CD4-positive, alpha-beta memory T cell (primary cell): ENCODE measurements around the gene FZD8. TPM values are rescaled to one million over a fixed set of nuclear protein-coding genes. Genes with fewer than 3 reads are reported as not detected.

Source experiments
- CTCF ChIA-PET: fragments of 350-600 bp; sonication (Branson Sonifier 250); formaldehyde crosslinking; loops from one replicate; lab custom pipeline; 2021; ENCODE audit warnings: inconsistent platforms; ENCODE audit not compliant: partially characterized antibody; lab: Charles Lee
- POLR2A ChIA-PET: fragments of 350-600 bp; sonication (Branson Sonifier 250); formaldehyde crosslinking; loops from one replicate; lab custom pipeline; 2021; ENCODE audit not compliant: partially characterized antibody; lab: Charles Lee
- DNase-seq, 5 donors: peaks; one replicate each; pipeline versions ENCODE4 v3.0.0 to v3.0.0-alpha.2; 2020 to 2022; ENCODE audit warnings: mixed read lengths in 1 of 5
- H3K27ac ChIP-seq: one replicate; pipeline ENCODE4 v1.7.0; 2013; ENCODE audit warnings: low read depth, low read length
- H3K27me3 ChIP-seq: 2 replicates; pipeline ENCODE4 v1.7.0; 2013; ENCODE audit warnings: mild to moderate bottlenecking, low read length, moderate library complexity; ENCODE audit not compliant: insufficient read depth
- H3K36me3 ChIP-seq: 2 replicates; pipeline ENCODE4 v1.7.0; 2013; ENCODE audit warnings: mild to moderate bottlenecking, low read length, moderate library complexity; ENCODE audit not compliant: insufficient read depth
- H3K4me1 ChIP-seq: 2 replicates; pipeline ENCODE4 v1.7.0; 2013; ENCODE audit warnings: mild to moderate bottlenecking, low read length, moderate library complexity; ENCODE audit not compliant: insufficient read depth
- H3K4me3 ChIP-seq, 2 donors: one replicate each; pipeline ENCODE4 v1.7.0; 2013; ENCODE audit warnings: low read length in 2 of 2, mild to moderate bottlenecking in 1 of 2
- H3K9me3 ChIP-seq, 2 donors: one replicate each; pipeline ENCODE4 v1.7.0; 2013; ENCODE audit warnings: low read length in 2 of 2, control low read depth in 1 of 2; ENCODE audit not compliant: control insufficient read depth in 1 of 2
- H3K27ac Mint-ChIP-seq, 7 donors: one replicate each; pipeline ENCODE4 v1.8.0; 2020 to 2021; ENCODE audit warnings: mixed read lengths in 7 of 7, mild to moderate bottlenecking in 6 of 7, inconsistent platforms in 3 of 7, moderate library complexity in 3 of 7
- H3K27me3 Mint-ChIP-seq, 2 donors: one replicate each; pipeline ENCODE4 v1.8.0; 2020 to 2021; ENCODE audit warnings: mixed read lengths in 2 of 2
- H3K36me3 Mint-ChIP-seq, 2 donors: one replicate each; pipeline ENCODE4 v1.8.0; 2020 to 2021; ENCODE audit warnings: mixed read lengths in 2 of 2, inconsistent platforms in 1 of 2, mild to moderate bottlenecking in 1 of 2
- H3K4me1 Mint-ChIP-seq, 4 donors: one replicate each; pipeline ENCODE4 v1.8.0; 2020 to 2021; ENCODE audit warnings: mixed read lengths in 4 of 4, mild to moderate bottlenecking in 1 of 4
- H3K4me3 Mint-ChIP-seq, 8 donors: one replicate each; pipeline ENCODE4 v1.8.0; 2020 to 2021; ENCODE audit warnings: mixed read lengths in 8 of 8, mild to moderate bottlenecking in 7 of 8, moderate library complexity in 6 of 8, inconsistent platforms in 3 of 8
- H3K9me3 Mint-ChIP-seq, 8 donors: one replicate each; pipeline ENCODE4 v1.8.0; 2020 to 2021; ENCODE audit warnings: mixed read lengths in 8 of 8, mild to moderate bottlenecking in 5 of 8, inconsistent platforms in 3 of 8, moderate library complexity in 1 of 8
- intact Hi-C: fragments of 100-400 bp; cut with micrococcal nuclease; formaldehyde crosslinking; loops from one replicate; pipeline ENCODE4 v1.15.1; 2023
- polyA plus RNA-seq, 2 donors: library from polyadenylated mRNA; unstranded; fragments of 300-500 nt; fragmentation: Illumina TruSeq; gene quantifications; one replicate each; pipeline ENCODE4 v1.2.3, GENCODE V29; 2021
- total RNA-seq, 2 experiments: library from RNA; stranded (reverse); gene quantifications; one replicate each; pipeline ENCODE4 v1.2.3, GENCODE V29; 2021

FZD8 gene
- total and polyA plus RNA-seq, 4 experiments from 2014 or later, result 0.93 to 1.2 TPM; not detected in 2

GRCh38 chr10:35606430-35606829 lies 35.7 kb downstream of the FZD8 start:
- no peak for DNase-seq
- Histone ChIP-seq H3K27ac (no peak overlapping the region), H3K4me3 (no peak overlapping the region), H3K4me1 (no peaks in the 10 kb centered on the region), H3K36me3 (no peaks in the 10 kb centered on the region), H3K9me3 (no peaks in the 10 kb centered on the region), H3K27me3 (peaks cover 10% of the 10 kb centered on the region)
- intact Hi-C loops, result no loop called here
- peaks cover 0 to 14% (median 9%) of the 10 kb centered on the region in 8 donors for H3K9me3 Mint-ChIP-seq
- H3K4me1 Mint-ChIP-seq, result peaks cover 4 to 6% (median 5%) of the 10 kb centered on the region in 4 donors
- H3K27me3 Mint-ChIP-seq, result peaks cover 35 to 36% of the 10 kb centered on the region in 2 donors
- H3K27ac Mint-ChIP-seq, result no peak overlapping the region
- peaks cover 0 to 3% of the 10 kb centered on the region in 2 donors for H3K36me3 Mint-ChIP-seq
- POLR2A ChIA-PET, result no interaction called here
- H3K4me3 Mint-ChIP-seq, result no peak overlapping the region
- CTCF ChIA-PET, result no interaction called here

GRCh38 chr10:35605191-35605590 lies 36.9 kb downstream of the FZD8 start, which contains the start of gene GJD4:
Gene GJD4, plus strand, starts transcription at chr10:35605341. Its CDS starts 227 bp downstream, at chr10:35605568.
- intact Hi-C loops, result no loop called here
- H3K27me3 ChIP-seq, result peaks cover 10% of the 10 kb centered on the region
- H3K27ac Mint-ChIP-seq, result no peak within 1 kb of the TSS
- no peaks in the 10 kb centered on the region for H3K9me3 ChIP-seq
- H3K4me1 Mint-ChIP-seq, result peaks cover 4 to 6% (median 5%) of the 10 kb centered on the region in 4 donors
- H3K27ac ChIP-seq, result no peak within 1 kb of the TSS
- H3K36me3 Mint-ChIP-seq, result peaks cover 0 to 3% of the 10 kb centered on the region in 2 donors
- no peaks in the 10 kb centered on the region for H3K36me3 ChIP-seq
- DNase-seq, result no peak
- no peak within 1 kb of the TSS for H3K4me3 Mint-ChIP-seq
- peaks cover 2 to 22% (median 21%) of the 10 kb centered on the region in 8 donors for H3K9me3 Mint-ChIP-seq
- no peaks in the 10 kb centered on the region for H3K4me1 ChIP-seq
- no peak within 1 kb of the TSS for H3K4me3 ChIP-seq
- CTCF ChIA-PET, result no interaction called here
- peaks cover 31 to 37% of the 10 kb centered on the region in 2 donors for H3K27me3 Mint-ChIP-seq
- POLR2A ChIA-PET, result no interaction called here

GRCh38 chr10:35600193-35600592 lies 41.9 kb downstream of the FZD8 start:
- Histone ChIP-seq H3K4me3 (no peak overlapping the region), H3K4me1 (no peaks in the 10 kb centered on the region), H3K27me3 (no peaks in the 10 kb centered on the region), H3K27ac (no peak overlapping the region), H3K9me3 (no peaks in the 10 kb centered on the region), H3K36me3 (no peaks in the 10 kb centered on the region)
- intact Hi-C loops, result no loop called here
- H3K4me1 Mint-ChIP-seq, result no peaks in the 10 kb centered on the region
- no peaks in the 10 kb centered on the region for H3K36me3 Mint-ChIP-seq
- DNase-seq, result no peak
- H3K27ac Mint-ChIP-seq, result no peak overlapping the region
- POLR2A ChIA-PET, result no interaction called here
- peaks cover 16 to 21% of the 10 kb centered on the region in 2 donors for H3K27me3 Mint-ChIP-seq
- CTCF ChIA-PET, result no interaction called here
- peaks cover 2 to 21% (median 18%) of the 10 kb centered on the region in 8 donors for H3K9me3 Mint-ChIP-seq
- peak overlapping the region in 1 of 8 donors; percentile 7 for H3K4me3 Mint-ChIP-seq

GRCh38 chr10:35598379-35598778 lies 43.7 kb downstream of the FZD8 start:
- H3K36me3 ChIP-seq, result no peaks in the 10 kb centered on the region
- no peak for DNase-seq
- Mint-ChIP-seq H3K9me3 (peaks cover 2 to 21% (median 17%) of the 10 kb centered on the region in 8 donors), H3K4me3 (no peak overlapping the region), H3K27me3 (peaks cover 5 to 13% of the 10 kb centered on the region in 2 donors), H3K27ac (no peak overlapping the region), H3K36me3 (no peaks in the 10 kb centered on the region), H3K4me1 (no peaks in the 10 kb centered on the region)
- POLR2A ChIA-PET, result no interaction called here
- CTCF ChIA-PET, result no interaction called here
- H3K27me3 ChIP-seq, result no peaks in the 10 kb centered on the region
- no peaks in the 10 kb centered on the region for H3K4me1 ChIP-seq
- intact Hi-C loops, result no loop called here
- H3K9me3 ChIP-seq, result no peaks in the 10 kb centered on the region
- H3K4me3 ChIP-seq, result no peak overlapping the region
- no peak overlapping the region for H3K27ac ChIP-seq

GRCh38 chr10:35595106-35595505 lies 47.0 kb downstream of the FZD8 start:
- POLR2A ChIA-PET, result no interaction called here
- Mint-ChIP-seq H3K27me3 (peaks cover 3 to 5% of the 10 kb centered on the region in 2 donors), H3K9me3 (peaks cover 0 to 23% (median 12%) of the 10 kb centered on the region in 8 donors), H3K27ac (no peak overlapping the region), H3K36me3 (no peaks in the 10 kb centered on the region), H3K4me1 (no peaks in the 10 kb centered on the region), H3K4me3 (no peak overlapping the region)
- no peak for DNase-seq
- no peaks in the 10 kb centered on the region for H3K36me3 ChIP-seq
- CTCF ChIA-PET, result no interaction called here
- intact Hi-C loops, result no loop called here
- H3K27ac ChIP-seq, result no peak overlapping the region
- no peaks in the 10 kb centered on the region for H3K27me3 ChIP-seq
- H3K4me1 ChIP-seq, result no peaks in the 10 kb centered on the region
- H3K9me3 ChIP-seq, result no peaks in the 10 kb centered on the region
- H3K4me3 ChIP-seq, result no peak overlapping the region

- H3K4me3 Mint-ChIP-seq, result no peak overlapping the region
- H3K4me1 ChIP-seq, result no peaks in the 10 kb centered on the region
- H3K9me3 Mint-ChIP-seq, result peaks cover 0 to 18% (median 12%) of the 10 kb centered on the region in 8 donors
Observed at GRCh38 chr10:35594115-35595079, 47.7 kb downstream of the FZD8 start.

GRCh38 chr10:35592441-35592840 lies 49.7 kb downstream of the FZD8 start:
- DNase-seq, result no peak
- intact Hi-C loops, result no loop called here
- H3K4me3 ChIP-seq, result no peak overlapping the region
- no peaks in the 10 kb centered on the region for H3K9me3 ChIP-seq
- no peak overlapping the region for H3K27ac ChIP-seq
- Mint-ChIP-seq H3K27me3 (peaks cover 5 to 6% of the 10 kb centered on the region in 2 donors), H3K4me1 (no peaks in the 10 kb centered on the region), H3K27ac (no peak overlapping the region), H3K9me3 (peaks cover 0 to 18% (median 12%) of the 10 kb centered on the region in 8 donors), H3K4me3 (no peak overlapping the region), H3K36me3 (no peaks in the 10 kb centered on the region)
- ChIA-PET POLR2A (no interaction called here), CTCF (no interaction called here)
- no peaks in the 10 kb centered on the region for H3K27me3 ChIP-seq
- H3K4me1 ChIP-seq, result no peaks in the 10 kb centered on the region
- no peaks in the 10 kb centered on the region for H3K36me3 ChIP-seq

More at GRCh38 chr10:35594115-35595079, 47.7 kb downstream of the FZD8 start:
- H3K4me1 Mint-ChIP-seq, result no peaks in the 10 kb centered on the region
- no peaks in the 10 kb centered on the region for H3K9me3 ChIP-seq
- no peaks in the 10 kb centered on the region for H3K27me3 ChIP-seq
- no peak overlapping the region for H3K27ac ChIP-seq
- H3K36me3 ChIP-seq, result no peaks in the 10 kb centered on the region
- ChIA-PET POLR2A (no interaction called here), CTCF (no interaction called here)
- no peak overlapping the region for H3K4me3 ChIP-seq
- no peaks in the 10 kb centered on the region for H3K36me3 Mint-ChIP-seq
- no peak for DNase-seq
- peaks cover 2% of the 10 kb centered on the region in 2 donors for H3K27me3 Mint-ChIP-seq
- no peak overlapping the region for H3K27ac Mint-ChIP-seq
- intact Hi-C loops, result no loop called here
